Retinal pigment epithelial cell (primary cell): ENCODE results near the gene PDCD1LG2.
"Not testable (repeated sequence)": the region's sequence is repeated elsewhere in the genome, so short reads cannot be mapped to it uniquely, and the experiment has no call there.

Source experiments
- DNase-seq: peaks from one replicate; pipeline ENCODE4 v3.0.0-alpha.2; 2010; ENCODE audit warnings: low read depth
- H3K4me3 ChIP-seq: 2 replicates; pipeline ENCODE4 v1.5.1; 2011; ENCODE audit warnings: mild to moderate bottlenecking, low read length, control low read depth, moderate library complexity
- TF ChIP-seq, protein P1 (sequence below): conservative IDR thresholded peaks from 2 replicates; pipeline ENCODE4 v1.5.1; 2011; ENCODE audit warnings: low read depth, low read length, control low read depth, inconsistent platforms

The PDCD1LG2 gene

DNA sequence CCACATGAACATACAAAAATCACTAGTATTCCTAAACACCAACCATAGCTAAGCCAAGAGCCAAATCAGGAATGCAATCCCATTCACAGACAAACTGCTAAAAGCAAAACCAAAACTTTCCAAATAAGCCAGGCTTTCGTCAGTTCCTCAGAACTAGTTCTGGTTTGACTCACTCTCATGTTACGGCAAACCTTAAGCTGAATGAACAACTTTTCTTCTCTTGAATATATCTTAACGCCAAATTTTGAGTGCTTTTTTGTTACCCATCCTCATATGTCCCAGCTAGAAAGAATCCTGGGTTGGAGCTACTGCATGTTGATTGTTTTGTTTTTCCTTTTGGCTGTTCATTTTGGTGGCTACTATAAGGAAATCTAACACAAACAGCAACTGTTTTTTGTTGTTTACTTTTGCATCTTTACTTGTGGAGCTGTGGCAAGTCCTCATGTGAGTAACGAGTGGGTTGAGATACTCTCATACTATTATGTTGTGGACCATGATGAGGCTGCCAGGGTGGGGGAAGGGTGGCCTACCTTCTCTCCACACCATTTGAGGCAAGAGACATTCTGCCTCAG is at the start of gene PDCD1LG2:
TSS of gene PDCD1LG2 (plus strand) at position 172 of the 572 bp plus-strand sequence. CDS start 12,016 bp downstream, outside the sequence.
- TF ChIP-seq, protein P1, sequence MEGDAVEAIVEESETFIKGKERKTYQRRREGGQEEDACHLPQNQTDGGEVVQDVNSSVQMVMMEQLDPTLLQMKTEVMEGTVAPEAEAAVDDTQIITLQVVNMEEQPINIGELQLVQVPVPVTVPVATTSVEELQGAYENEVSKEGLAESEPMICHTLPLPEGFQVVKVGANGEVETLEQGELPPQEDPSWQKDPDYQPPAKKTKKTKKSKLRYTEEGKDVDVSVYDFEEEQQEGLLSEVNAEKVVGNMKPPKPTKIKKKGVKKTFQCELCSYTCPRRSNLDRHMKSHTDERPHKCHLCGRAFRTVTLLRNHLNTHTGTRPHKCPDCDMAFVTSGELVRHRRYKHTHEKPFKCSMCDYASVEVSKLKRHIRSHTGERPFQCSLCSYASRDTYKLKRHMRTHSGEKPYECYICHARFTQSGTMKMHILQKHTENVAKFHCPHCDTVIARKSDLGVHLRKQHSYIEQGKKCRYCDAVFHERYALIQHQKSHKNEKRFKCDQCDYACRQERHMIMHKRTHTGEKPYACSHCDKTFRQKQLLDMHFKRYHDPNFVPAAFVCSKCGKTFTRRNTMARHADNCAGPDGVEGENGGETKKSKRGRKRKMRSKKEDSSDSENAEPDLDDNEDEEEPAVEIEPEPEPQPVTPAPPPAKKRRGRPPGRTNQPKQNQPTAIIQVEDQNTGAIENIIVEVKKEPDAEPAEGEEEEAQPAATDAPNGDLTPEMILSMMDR, result no peak
- peak within 1 kb of the TSS; percentile 34 for H3K4me3 ChIP-seq
- DNase-seq, result no peak

DNA sequence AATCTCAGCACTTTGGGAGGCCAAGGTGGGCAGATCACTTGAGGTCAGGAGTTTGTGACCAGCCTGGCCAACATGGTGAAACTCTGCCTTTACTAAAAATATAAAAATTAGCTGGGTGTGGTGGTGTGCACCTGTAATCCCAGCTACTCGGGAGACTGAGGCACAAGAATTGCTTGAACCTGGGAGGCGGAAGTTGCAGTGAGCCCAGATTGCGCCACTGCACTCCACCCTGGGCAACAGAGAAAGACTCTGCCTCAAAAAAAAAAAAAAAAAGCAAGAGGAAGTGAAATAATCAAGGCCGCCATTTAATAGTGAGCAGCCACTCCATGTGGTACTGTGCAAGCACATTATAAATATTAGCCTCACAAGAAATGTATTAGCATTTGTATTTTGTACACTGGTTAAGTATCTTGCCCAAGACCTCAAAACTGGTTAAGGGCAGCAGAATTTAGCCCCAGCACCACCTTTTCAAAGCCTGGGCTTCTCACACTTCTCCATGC is 45.5 kb upstream of the PDCD1LG2 start:
- DNase-seq, H3K4me3 ChIP-seq: not testable (repeated sequence)

DNA sequence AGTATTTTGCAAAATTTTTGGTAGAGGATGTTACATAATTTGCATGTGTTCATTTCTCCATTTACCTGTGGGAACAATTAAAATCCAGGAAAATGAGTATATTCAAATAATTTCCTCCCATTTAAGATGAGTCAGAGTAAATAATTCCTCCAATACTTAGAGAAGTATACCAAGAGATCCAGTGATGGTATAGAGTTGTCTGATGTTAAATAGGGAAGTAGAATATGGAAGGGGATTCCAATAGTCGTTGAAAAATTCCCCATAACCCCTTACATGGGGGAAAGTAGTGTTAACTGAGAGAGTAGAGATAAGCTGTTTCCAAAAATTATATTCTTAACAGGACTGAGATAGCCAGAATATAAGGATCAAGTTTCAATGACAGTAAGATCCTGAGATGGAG is 44.3 kb upstream of the PDCD1LG2 start:
- no peak overlapping the region for H3K4me3 ChIP-seq
- TF ChIP-seq, protein P1, result no peak
- DNase-seq, result no peak

DNA sequence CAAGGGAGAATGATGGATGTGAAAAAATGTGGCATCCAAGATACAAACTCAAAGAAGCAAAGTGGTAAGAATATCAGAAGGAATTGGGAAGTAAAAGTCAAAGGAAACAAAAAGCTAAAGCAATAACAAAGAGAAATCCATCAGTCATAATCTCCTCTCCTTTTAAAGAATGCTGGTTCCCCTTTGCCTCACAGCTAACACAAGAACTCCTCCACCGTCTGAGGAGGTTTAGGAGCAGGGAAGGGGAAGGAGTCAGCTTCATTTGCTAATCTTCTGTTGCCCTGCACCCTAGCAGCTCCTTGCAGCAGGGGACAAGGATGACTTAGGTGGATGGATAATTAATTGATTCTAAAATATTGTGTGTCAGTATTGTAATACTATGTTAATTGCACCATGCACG is 43.6 kb upstream of the PDCD1LG2 start:
- no peak for DNase-seq
- no peak overlapping the region for H3K4me3 ChIP-seq
- TF ChIP-seq, protein P1, result no peak

DNA sequence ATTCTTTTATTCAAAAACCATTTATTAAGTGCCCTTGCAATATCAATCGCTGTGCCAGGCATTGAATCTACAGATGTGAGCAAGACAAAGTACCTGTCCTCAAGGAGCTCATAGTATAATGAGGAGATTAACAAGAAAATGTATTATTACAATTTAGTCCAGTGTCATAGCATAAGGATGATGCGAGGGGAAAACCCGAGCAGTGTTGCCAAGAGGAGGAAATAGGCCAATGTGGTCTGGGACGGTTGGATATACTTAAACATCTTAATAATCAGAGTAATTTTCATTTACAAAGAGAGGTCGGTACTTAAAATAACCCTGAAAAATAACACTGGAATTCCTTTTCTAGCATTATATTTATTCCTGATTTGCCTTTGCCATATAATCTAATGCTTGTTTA is 41.5 kb upstream of the PDCD1LG2 start:
- H3K4me3 ChIP-seq, result no peak overlapping the region
- DNase-seq, result no peak
- TF ChIP-seq, protein P1, result no peak

DNA sequence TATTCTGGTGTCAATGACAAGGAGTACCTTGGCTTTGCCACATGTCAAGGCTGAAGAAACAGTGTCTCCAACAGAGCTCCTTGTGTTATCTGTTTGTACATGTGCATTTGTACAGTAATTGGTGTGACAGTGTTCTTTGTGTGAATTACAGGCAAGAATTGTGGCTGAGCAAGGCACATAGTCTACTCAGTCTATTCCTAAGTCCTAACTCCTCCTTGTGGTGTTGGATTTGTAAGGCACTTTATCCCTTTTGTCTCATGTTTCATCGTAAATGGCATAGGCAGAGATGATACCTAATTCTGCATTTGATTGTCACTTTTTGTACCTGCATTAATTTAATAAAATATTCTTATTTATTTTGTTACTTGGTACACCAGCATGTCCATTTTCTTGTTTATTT is 40.2 kb upstream of the PDCD1LG2 start:
- H3K4me3 ChIP-seq, result no peak overlapping the region
- no peak for DNase-seq
- TF ChIP-seq, protein P1, result no peak

DNA sequence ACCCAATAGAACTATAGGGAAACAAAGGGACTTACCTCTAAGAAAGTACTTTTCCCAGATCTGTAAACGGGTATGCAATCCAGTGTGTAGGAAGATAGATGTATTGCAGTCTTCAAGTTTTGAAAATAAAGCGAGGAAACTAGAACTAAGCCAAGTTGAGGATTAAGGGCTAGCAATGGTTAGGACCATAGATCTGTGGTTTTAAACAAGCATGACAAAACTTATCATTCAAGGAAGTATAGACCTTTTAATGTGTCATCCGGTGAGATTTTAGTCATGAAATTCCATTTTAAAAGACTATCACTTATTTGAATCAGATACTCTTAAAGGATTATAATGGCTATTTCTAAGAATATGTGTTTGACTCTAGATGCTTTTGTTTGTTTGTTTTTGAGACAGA is 39.5 kb upstream of the PDCD1LG2 start:
- TF ChIP-seq, protein P1, result no peak
- no peak overlapping the region for H3K4me3 ChIP-seq
- no peak for DNase-seq

DNA sequence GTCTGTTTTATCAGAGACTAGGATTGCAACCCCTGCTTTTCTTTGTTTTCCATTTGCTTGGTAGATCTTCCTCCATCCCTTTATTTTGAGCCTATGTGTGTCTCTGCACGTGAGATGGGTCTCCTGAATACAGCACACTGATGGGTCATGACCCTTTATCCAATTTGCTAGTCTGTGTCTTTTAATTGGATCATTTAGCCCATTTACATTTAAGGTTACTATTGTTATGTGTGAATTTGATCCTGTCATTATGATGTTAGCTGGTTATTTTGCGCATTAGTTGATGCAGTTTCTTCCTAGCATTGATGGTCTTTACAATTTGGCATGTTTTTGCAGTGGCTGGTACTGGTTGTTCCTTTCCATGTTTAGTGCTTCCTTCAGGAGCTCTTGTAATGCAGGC is 34.7 kb upstream of the PDCD1LG2 start:
- not testable (repeated sequence) for DNase-seq, H3K4me3 ChIP-seq
